Measurements from ENCODE around the gene LILRB5. TPM values are rescaled to one million over a fixed set of nuclear protein-coding genes. Genes with fewer than 3 reads are reported as not detected.
"Not testable (repeated sequence)": the region's sequence is repeated elsewhere in the genome, so short reads cannot be mapped to it uniquely, and the experiment has no call there.

Gene LILRB5
- polyA plus RNA-seq, 3 donors: 0.14 to 1.1 (median 0.17) TPM

GRCh38 chr19:54287456-54287855 is 30.4 kb upstream of the LILRB5 start:
- no peak for DNase-seq
- no peaks in the 10 kb centered on the region for H3K9me3 ChIP-seq (replicated peaks in 1 of 2; ENCODE audit: control insufficient read depth in 1 of 2, insufficient read depth in 1 of 2, low read length in 2 of 2)
- peak overlapping the region in 1 of 7 donors; percentile 3 for H3K27ac Mint-ChIP-seq

GRCh38 chr19:54286283-54286682 is 29.2 kb upstream of the LILRB5 start:
- not testable (repeated sequence) for H3K36me3 ChIP-seq (replicated peaks in 1 of 2; ENCODE audit: control insufficient read depth in 1 of 2, insufficient read depth in 2 of 2, low read length in 2 of 2); H3K27me3 Mint-ChIP-seq (ENCODE audit: low read depth in 3 of 3); H3K4me3 ChIP-seq (replicated peaks in 1 of 3; ENCODE audit: low read depth in 2 of 3, low read length in 3 of 3); H3K27me3 ChIP-seq (ENCODE audit: control insufficient read depth in 2 of 2, insufficient read depth in 2 of 2, low read length in 2 of 2); H3K27ac ChIP-seq (ENCODE audit: low read depth in 1 of 2, low read length in 2 of 2); H3K4me2 ChIP-seq (replicated peaks; ENCODE audit: extremely low read depth, low read length, poor library complexity, severe bottlenecking); H3K9ac ChIP-seq (ENCODE audit: insufficient read depth, low read length, poor library complexity, severe bottlenecking); H3K79me2 ChIP-seq (ENCODE audit: insufficient read depth, low read length); H4K20me1 ChIP-seq (ENCODE audit: insufficient read depth, low read length); H3K9me3 ChIP-seq (replicated peaks in 1 of 2; ENCODE audit: control insufficient read depth in 1 of 2, insufficient read depth in 1 of 2, low read length in 2 of 2); H2AFZ ChIP-seq (ENCODE audit: insufficient read depth, low read depth, low read length, poor library complexity, severe bottlenecking); H3K36me3 Mint-ChIP-seq; H3K9me3 Mint-ChIP-seq; DNase-seq; H3K4me3 Mint-ChIP-seq
- intact Hi-C loops (cut with micrococcal nuclease): loop anchor here in 1 of 2 donors (10.0 kb wide), 1 partner anchor 49 kb away; the partner anchor contains the start of gene LILRA4
- 86% methylated on average over 1 of the region's 10 CpGs for WGBS (ENCODE audit: insufficient coverage)
- peaks cover 69 to 81% of the 10 kb centered on the region in 2 donors for H3K4me1 ChIP-seq (ENCODE audit: control insufficient read depth in 1 of 2, insufficient read depth in 2 of 2, low read length in 2 of 2)
- Mint-ChIP-seq H3K4me1 (peaks cover 79% of the 10 kb centered on the region), H3K27ac (peak overlapping the region in 2 of 7 donors; percentile 38 to 68)

More at GRCh38 chr19:54287456-54287855, 30.4 kb upstream of the LILRB5 start:
- Mint-ChIP-seq H3K36me3 (peaks cover 0 to 4% of the 10 kb centered on the region in 2 donors), H3K4me1 (peaks cover 68% of the 10 kb centered on the region), H3K4me3 (peak overlapping the region in 1 of 2 donors; percentile 39), H3K9me3 (no peaks in the 10 kb centered on the region), H3K27me3 (ENCODE audit: low read depth in 3 of 3) (peaks cover 8 to 11% (median 10%) of the 10 kb centered on the region in 3 donors)
- Histone ChIP-seq H3K79me2 (ENCODE audit: insufficient read depth, low read length) (no peaks in the 10 kb centered on the region), H3K27ac (ENCODE audit: low read depth in 1 of 2, low read length in 2 of 2) (no peak overlapping the region), H3K27me3 (ENCODE audit: control insufficient read depth in 2 of 2, insufficient read depth in 2 of 2, low read length in 2 of 2) (peaks cover 0 to 3% of the 10 kb centered on the region in 2 donors), H3K4me2 (replicated peaks; ENCODE audit: extremely low read depth, low read length, poor library complexity, severe bottlenecking) (no peak overlapping the region), H3K36me3 (replicated peaks in 1 of 2; ENCODE audit: control insufficient read depth in 1 of 2, insufficient read depth in 2 of 2, low read length in 2 of 2) (no peaks in the 10 kb centered on the region), H2AFZ (ENCODE audit: insufficient read depth, low read depth, low read length, poor library complexity, severe bottlenecking) (no peak overlapping the region), H3K9ac (ENCODE audit: insufficient read depth, low read length, poor library complexity, severe bottlenecking) (no peak overlapping the region), H3K4me3 (replicated peaks in 1 of 3; ENCODE audit: low read depth in 2 of 3, low read length in 3 of 3) (no peak overlapping the region), H4K20me1 (ENCODE audit: insufficient read depth, low read length) (no peaks in the 10 kb centered on the region), H3K4me1 (ENCODE audit: control insufficient read depth in 1 of 2, insufficient read depth in 2 of 2, low read length in 2 of 2) (peaks cover 58 to 69% of the 10 kb centered on the region in 2 donors)
- TF ChIP-seq CTCF (IDR thresholded peaks at IDR 0.05): no peak
- 100% methylated on average over 1 of the region's 4 CpGs for WGBS (ENCODE audit: insufficient coverage)
- intact Hi-C loops (cut with micrococcal nuclease): loop anchor here in 1 of 2 donors (10.0 kb wide), 1 partner anchor 47 kb away; the partner anchor contains the start of gene LILRA4

DNA sequence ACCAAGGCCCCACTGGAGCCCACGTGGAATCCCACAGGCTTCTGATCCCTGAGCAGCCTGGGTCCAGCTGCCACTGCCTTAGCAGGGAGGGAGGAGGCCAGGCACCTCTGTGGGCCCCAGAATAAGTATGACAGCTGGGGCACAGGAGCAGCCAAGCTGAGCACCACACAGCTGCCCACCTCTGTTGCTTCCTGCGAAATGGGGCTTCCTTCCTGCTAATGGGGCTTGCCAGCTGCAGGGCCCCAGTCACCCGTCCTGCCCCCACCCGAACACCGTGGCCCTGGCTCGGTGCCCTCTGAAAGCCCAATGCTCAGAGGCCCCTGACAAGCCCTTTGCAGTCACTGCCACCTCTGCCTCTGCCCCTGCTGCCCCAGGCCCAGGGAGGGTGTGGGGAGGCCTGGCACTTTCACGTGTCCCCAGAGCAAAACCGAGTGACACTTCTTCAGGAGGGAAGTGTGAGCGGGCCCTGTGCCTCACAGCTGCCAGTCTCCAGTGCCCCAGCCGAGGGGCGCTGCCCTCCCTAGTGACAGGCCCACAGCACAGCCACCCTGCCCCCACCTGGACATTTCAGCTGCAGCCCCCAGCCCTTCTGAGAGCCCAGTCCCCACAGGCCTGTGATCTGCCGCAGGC is 28.5 kb upstream of the LILRB5 start:
- H3K9ac ChIP-seq (ENCODE audit: insufficient read depth, low read length, poor library complexity, severe bottlenecking); H4K20me1 ChIP-seq (ENCODE audit: insufficient read depth, low read length); H3K27me3 Mint-ChIP-seq (ENCODE audit: low read depth in 3 of 3); H3K36me3 ChIP-seq (replicated peaks in 1 of 2; ENCODE audit: control insufficient read depth in 1 of 2, insufficient read depth in 2 of 2, low read length in 2 of 2); H3K9me3 Mint-ChIP-seq; DNase-seq; H3K36me3 Mint-ChIP-seq; H3K9me3 ChIP-seq (replicated peaks in 1 of 2; ENCODE audit: control insufficient read depth in 1 of 2, insufficient read depth in 1 of 2, low read length in 2 of 2); H3K27ac ChIP-seq (ENCODE audit: low read depth in 1 of 2, low read length in 2 of 2); H3K79me2 ChIP-seq (ENCODE audit: insufficient read depth, low read length); H3K4me3 Mint-ChIP-seq; H3K4me2 ChIP-seq (replicated peaks; ENCODE audit: extremely low read depth, low read length, poor library complexity, severe bottlenecking); H3K27me3 ChIP-seq (ENCODE audit: control insufficient read depth in 2 of 2, insufficient read depth in 2 of 2, low read length in 2 of 2); H3K4me3 ChIP-seq (replicated peaks in 1 of 3; ENCODE audit: low read depth in 2 of 3, low read length in 3 of 3): not testable (repeated sequence)
- Histone ChIP-seq H2AFZ (ENCODE audit: insufficient read depth, low read depth, low read length, poor library complexity, severe bottlenecking) (peak overlapping the region; percentile 21), H3K4me1 (ENCODE audit: control insufficient read depth in 1 of 2, insufficient read depth in 2 of 2, low read length in 2 of 2) (peaks cover 71 to 81% of the 10 kb centered on the region in 2 donors)
- 21% methylated on average over 4 of the region's 12 CpGs for WGBS (ENCODE audit: insufficient coverage)
- H3K27ac Mint-ChIP-seq: peak overlapping the region in 1 of 7 donors; percentile 32
- intact Hi-C loops (cut with micrococcal nuclease): loop anchor here in 1 of 2 donors (10.0 kb wide), 1 partner anchor 49 kb away; the partner anchor contains the start of gene LILRA4
- H3K4me1 Mint-ChIP-seq: peaks cover 84% of the 10 kb centered on the region

Measured in CD14-positive monocyte (primary cell).